ENCODE measurements around the gene SKAP2. TPM values are rescaled to one million over a fixed set of nuclear protein-coding genes. Genes with fewer than 3 reads are reported as not detected.

Gene SKAP2
- total and polyA plus RNA-seq, 2 of the 13 experiments (the other 11 are each of a cell fraction or from before 2014, with no cell fraction given): 3.6 to 12.9 TPM

DNA sequence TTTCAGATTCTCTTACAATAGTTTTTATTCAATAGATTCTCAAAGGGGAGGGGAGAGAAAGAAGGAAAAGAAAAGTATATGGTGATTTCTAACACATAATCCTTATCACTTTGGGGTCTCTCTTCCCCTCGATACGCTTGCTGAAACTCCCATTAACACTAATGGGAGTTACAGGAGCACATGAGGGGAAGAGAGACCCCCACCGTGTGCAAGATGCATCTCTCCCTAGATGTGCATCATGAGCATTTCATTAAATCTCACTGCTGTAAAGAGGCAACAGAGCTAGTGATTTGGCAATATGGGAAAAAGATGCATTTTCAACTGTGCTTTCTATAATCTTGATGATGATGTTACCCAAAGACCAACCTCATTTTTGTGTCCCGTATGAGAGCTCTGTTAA, 177.4 kb downstream of the SKAP2 start:
- POLR2A ChIA-PET: interaction anchor here (1.1 to 2.5 kb wide), 4 partner anchors 11 to 455 kb away, joined by 3 to 13 read pairs (median 6); partner anchors contain the start of gene HOXA4
- intact Hi-C loops (cut with micrococcal nuclease; ENCODE audit: unreplicated experiment): no loop called here
- H3K79me2 ChIP-seq (ENCODE audit: insufficient read depth, low read length): no peaks in the 10 kb centered on the region
- H3K27ac ChIP-seq (ENCODE audit: extremely low read length, insufficient read depth, low read length): peak overlapping the region; percentile 68
- H3K4me2 ChIP-seq (ENCODE audit: low read depth, low read length): no peak overlapping the region
- TF ChIP-seq TGIF2 (CRISPR knock-in tag; IDR thresholded peaks at IDR 0.05) (no peak), ZBTB1 (CRISPR knock-in tag; IDR thresholded peaks at IDR 0.05; ENCODE audit: borderline replicate concordance) (no peak), ZNF749 (CRISPR knock-in tag; IDR thresholded peaks at IDR 0.05; ENCODE audit: borderline replicate concordance) (no peak), CCDC6 (CRISPR knock-in tag; IDR thresholded peaks at IDR 0.05) (no peak), KLF11 (CRISPR knock-in tag; IDR thresholded peaks at IDR 0.05) (no peak), ISL2 (CRISPR knock-in tag; IDR thresholded peaks at IDR 0.05) (no peak), ZNF101 (CRISPR knock-in tag; IDR thresholded peaks at IDR 0.05; ENCODE audit: borderline replicate concordance, low read depth) (no peak), ZZZ3 (CRISPR knock-in tag; IDR thresholded peaks at IDR 0.05; ENCODE audit: borderline replicate concordance) (no peak), ZNF44 (CRISPR knock-in tag; IDR thresholded peaks at IDR 0.05) (no peak), KLF12 (CRISPR knock-in tag; IDR thresholded peaks at IDR 0.05; ENCODE audit: borderline replicate concordance) (no peak)
- TF ChIP-seq, protein P1, sequence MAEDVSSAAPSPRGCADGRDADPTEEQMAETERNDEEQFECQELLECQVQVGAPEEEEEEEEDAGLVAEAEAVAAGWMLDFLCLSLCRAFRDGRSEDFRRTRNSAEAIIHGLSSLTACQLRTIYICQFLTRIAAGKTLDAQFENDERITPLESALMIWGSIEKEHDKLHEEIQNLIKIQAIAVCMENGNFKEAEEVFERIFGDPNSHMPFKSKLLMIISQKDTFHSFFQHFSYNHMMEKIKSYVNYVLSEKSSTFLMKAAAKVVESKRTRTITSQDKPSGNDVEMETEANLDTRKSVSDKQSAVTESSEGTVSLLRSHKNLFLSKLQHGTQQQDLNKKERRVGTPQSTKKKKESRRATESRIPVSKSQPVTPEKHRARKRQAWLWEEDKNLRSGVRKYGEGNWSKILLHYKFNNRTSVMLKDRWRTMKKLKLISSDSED (CRISPR knock-in tag; IDR thresholded peaks at IDR 0.05): no peak
- TF ChIP-seq, protein P2, sequence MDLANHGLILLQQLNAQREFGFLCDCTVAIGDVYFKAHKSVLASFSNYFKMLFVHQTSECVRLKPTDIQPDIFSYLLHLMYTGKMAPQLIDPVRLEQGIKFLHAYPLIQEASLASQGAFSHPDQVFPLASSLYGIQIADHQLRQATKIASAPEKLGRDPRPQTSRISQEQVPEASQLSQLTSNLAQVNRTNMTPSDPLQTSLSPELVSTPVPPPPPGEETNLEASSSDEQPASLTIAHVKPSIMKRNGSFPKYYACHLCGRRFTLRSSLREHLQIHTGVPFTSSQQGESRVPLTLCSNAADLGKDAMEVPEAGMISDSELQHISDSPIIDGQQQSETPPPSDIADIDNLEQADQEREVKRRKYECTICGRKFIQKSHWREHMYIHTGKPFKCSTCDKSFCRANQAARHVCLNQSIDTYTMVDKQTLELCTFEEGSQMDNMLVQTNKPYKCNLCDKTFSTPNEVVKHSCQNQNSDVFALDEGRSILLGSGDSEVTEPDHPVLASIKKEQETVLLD (CRISPR knock-in tag; IDR thresholded peaks at IDR 0.05; ENCODE audit: low read depth): no peak
- TF ChIP-seq, protein P3, sequence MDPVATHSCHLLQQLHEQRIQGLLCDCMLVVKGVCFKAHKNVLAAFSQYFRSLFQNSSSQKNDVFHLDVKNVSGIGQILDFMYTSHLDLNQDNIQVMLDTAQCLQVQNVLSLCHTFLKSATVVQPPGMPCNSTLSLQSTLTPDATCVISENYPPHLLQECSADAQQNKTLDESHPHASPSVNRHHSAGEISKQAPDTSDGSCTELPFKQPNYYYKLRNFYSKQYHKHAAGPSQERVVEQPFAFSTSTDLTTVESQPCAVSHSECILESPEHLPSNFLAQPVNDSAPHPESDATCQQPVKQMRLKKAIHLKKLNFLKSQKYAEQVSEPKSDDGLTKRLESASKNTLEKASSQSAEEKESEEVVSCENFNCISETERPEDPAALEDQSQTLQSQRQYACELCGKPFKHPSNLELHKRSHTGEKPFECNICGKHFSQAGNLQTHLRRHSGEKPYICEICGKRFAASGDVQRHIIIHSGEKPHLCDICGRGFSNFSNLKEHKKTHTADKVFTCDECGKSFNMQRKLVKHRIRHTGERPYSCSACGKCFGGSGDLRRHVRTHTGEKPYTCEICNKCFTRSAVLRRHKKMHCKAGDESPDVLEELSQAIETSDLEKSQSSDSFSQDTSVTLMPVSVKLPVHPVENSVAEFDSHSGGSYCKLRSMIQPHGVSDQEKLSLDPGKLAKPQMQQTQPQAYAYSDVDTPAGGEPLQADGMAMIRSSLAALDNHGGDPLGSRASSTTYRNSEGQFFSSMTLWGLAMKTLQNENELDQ (CRISPR knock-in tag; IDR thresholded peaks at IDR 0.05; ENCODE audit: borderline replicate concordance): no peak
- DNase-seq (ENCODE audit: low spot score): no peak
- H3K27me3 ChIP-seq (ENCODE audit: control insufficient read depth in 1 of 2, insufficient read depth in 2 of 2, low read length in 2 of 2): no peaks in the 10 kb centered on the region
- no peak overlapping the region for H3K4me3 ChIP-seq (replicated peaks in 1 of 3; ENCODE audit: insufficient read depth in 1 of 3, low read depth in 2 of 3, low read length in 3 of 3)
- no peak for ATAC-seq
- H3K4me1 ChIP-seq (ENCODE audit: insufficient read depth, low read length): peaks cover 48% of the 10 kb centered on the region
- H2AFZ ChIP-seq (ENCODE audit: low read length): no peak overlapping the region
- in situ Hi-C loops (cut with HindIII; ENCODE audit: extremely low pct_ligation_motif_present, low pct_unique_long_range_greater_than_20kb): no loop called here
- no peaks in the 10 kb centered on the region for H3K9me3 ChIP-seq (ENCODE audit: low read length)
- 80% methylated on average over 4 of the region's 4 CpGs for WGBS (ENCODE audit: low lambda C conversion rate)
- no peaks in the 10 kb centered on the region for H3K36me3 ChIP-seq (replicated peaks in 1 of 2; ENCODE audit: control insufficient read depth in 1 of 2, insufficient read depth in 2 of 2, low read length in 2 of 2)
- no peak for FAIRE-seq
- H4K20me1 ChIP-seq (ENCODE audit: insufficient read depth, low read length): no peaks in the 10 kb centered on the region
- CTCF ChIA-PET (ENCODE audit: low intra/inter-chr PET ratio, low total read pairs): interaction anchor here (1.1 to 1.3 kb wide), 3 partner anchors 443 to 474 kb away, joined by 3 to 9 read pairs (median 5); partner anchors contain the start of genes HOXA4 and HOXA5
- BruUV-seq (replicated peaks): no TSS peak
- no peak overlapping the region for H3K9ac ChIP-seq (ENCODE audit: insufficient read depth, low read depth, low read length)
